ENCODE data around the gene SLC9A4. TPM values are rescaled to one million over a fixed set of nuclear protein-coding genes. Genes with fewer than 3 reads are reported as not detected.
"Not testable (repeated sequence)": the region's sequence is repeated elsewhere in the genome, so short reads cannot be mapped to it uniquely, and the experiment has no call there.

Gene SLC9A4
- total and polyA plus RNA-seq, 9 of the 15 experiments (the other 6 are each of a cell fraction or from before 2014, with no cell fraction given) = 0.04 to 0.15 (median 0.04) TPM; not detected in 5

- FAIRE-seq (no peak), DNase-seq (ENCODE audit: extremely low read depth in 1 of 4, low spot score in 3 of 4) (no peak), ATAC-seq (no peak)
- Histone ChIP-seq H3K9me3 (replicated peaks; ENCODE audit: control insufficient read depth, insufficient read depth, low read depth, low read length) (no peaks in the 10 kb centered on the region), H3K36me3 (ENCODE audit: control insufficient read depth, insufficient read depth, low read length) (no peaks in the 10 kb centered on the region), H4K20me1 (replicated peaks; ENCODE audit: control insufficient read depth, insufficient read depth, low read length) (no peaks in the 10 kb centered on the region), H2AFZ (ENCODE audit: low read depth, low read length) (no peak overlapping the region), H3K9ac (ENCODE audit: insufficient read depth in 1 of 2, low read depth in 2 of 2, low read length in 2 of 2) (no peak overlapping the region), H3K27ac (ENCODE audit: extremely low read depth, low read depth, low read length) (no peak overlapping the region), H3K79me2 (ENCODE audit: control insufficient read depth, insufficient read depth, low read length) (no peaks in the 10 kb centered on the region), H3K9me1 (ENCODE audit: control insufficient read depth, insufficient read depth, low read length) (no peaks in the 10 kb centered on the region), H3K4me1 (replicated peaks in 1 of 2; ENCODE audit: control insufficient read depth in 2 of 2, insufficient read depth in 2 of 2, low read length in 2 of 2) (no peaks in the 10 kb centered on the region), H3K27me3 (ENCODE audit: control insufficient read depth in 2 of 2, insufficient read depth in 2 of 2, low read length in 2 of 2) (0 out of 5 replicates have a peak, but pooled peaks cover 0 to 5% of the 10 kb centered on the region in 2 experiments), H3K4me2 (ENCODE audit: insufficient read depth, low read length) (no peak overlapping the region), H3K4me3 (no peak overlapping the region)
- intact Hi-C loops (cut with micrococcal nuclease) = no loop called here
- WGBS (ENCODE audit: insufficient coverage, low coverage, missing lambda C conversion rate) = 7% methylated on average over 1 of the region's 1 CpG
- no TSS peak for BruUV-seq (replicated peaks)
- POLR2A ChIA-PET = no interaction called here
- no peak for TF ChIP-seq PCBP1 (IDR thresholded peaks at IDR 0.05; ENCODE audit: low read depth, low read length, poor library complexity, severe bottlenecking)
- TF ChIP-seq KDM5B (IDR thresholded peaks at IDR 0.05; ENCODE audit: insufficient replicate concordance, low read depth, low read length) = no peak
- no peak for TF ChIP-seq FOXA1 (IDR thresholded peaks at IDR 0.05; ENCODE audit: borderline replicate concordance)
- CTCF ChIA-PET (ENCODE audit: low intra/inter-chr PET ratio) = no interaction called here
- in situ Hi-C loops (cut with MboI) = no loop called here
These were observed 85.4 kb downstream of the SLC9A4 start for GRCh38 chr2:102558463-102558862.

GRCh38 chr2:102562542-102562941 lies 89.5 kb downstream of the SLC9A4 start:
- not testable (repeated sequence) for BruUV-seq (replicated peaks)
- WGBS (ENCODE audit: insufficient coverage, low coverage, missing lambda C conversion rate) = 0% methylated on average over 1 of the region's 1 CpG

More at GRCh38 chr2:102562542-102562941, 89.5 kb downstream of the SLC9A4 start:
- H3K27ac ChIP-seq (ENCODE audit: extremely low read depth, low read depth, low read length); H3K27me3 ChIP-seq (ENCODE audit: control insufficient read depth in 2 of 2, insufficient read depth in 2 of 2, low read length in 2 of 2); H3K9me3 ChIP-seq (replicated peaks; ENCODE audit: control insufficient read depth, insufficient read depth, low read depth, low read length); in situ Hi-C loops (cut with MboI); H4K20me1 ChIP-seq (replicated peaks; ENCODE audit: control insufficient read depth, insufficient read depth, low read length); ATAC-seq; CTCF ChIA-PET (ENCODE audit: low intra/inter-chr PET ratio); H2AFZ ChIP-seq (ENCODE audit: low read depth, low read length); intact Hi-C loops (cut with micrococcal nuclease); H3K9me1 ChIP-seq (ENCODE audit: control insufficient read depth, insufficient read depth, low read length); H3K4me1 ChIP-seq (replicated peaks in 1 of 2; ENCODE audit: control insufficient read depth in 2 of 2, insufficient read depth in 2 of 2, low read length in 2 of 2); H3K4me3 ChIP-seq; H3K9ac ChIP-seq (ENCODE audit: insufficient read depth in 1 of 2, low read depth in 2 of 2, low read length in 2 of 2); H3K4me2 ChIP-seq (ENCODE audit: insufficient read depth, low read length); POLR2A ChIA-PET; FAIRE-seq; DNase-seq (ENCODE audit: extremely low read depth in 1 of 4, low spot score in 3 of 4); H3K79me2 ChIP-seq (ENCODE audit: control insufficient read depth, insufficient read depth, low read length); H3K36me3 ChIP-seq (ENCODE audit: control insufficient read depth, insufficient read depth, low read length): not testable (repeated sequence)

Data from K562 (cell line).